Astrocyte of the hippocampus (primary cell): ENCODE data around the gene CRTC2.
"Not testable (repeated sequence)": the region's sequence is repeated elsewhere in the genome, so short reads cannot be mapped to it uniquely, and the experiment has no call there.

Experiments used
- DNase-seq: peaks from one replicate; pipeline ENCODE4 v3.0.0; 2011; ENCODE audit warnings: low read depth, low spot score

The CRTC2 gene

DNA sequence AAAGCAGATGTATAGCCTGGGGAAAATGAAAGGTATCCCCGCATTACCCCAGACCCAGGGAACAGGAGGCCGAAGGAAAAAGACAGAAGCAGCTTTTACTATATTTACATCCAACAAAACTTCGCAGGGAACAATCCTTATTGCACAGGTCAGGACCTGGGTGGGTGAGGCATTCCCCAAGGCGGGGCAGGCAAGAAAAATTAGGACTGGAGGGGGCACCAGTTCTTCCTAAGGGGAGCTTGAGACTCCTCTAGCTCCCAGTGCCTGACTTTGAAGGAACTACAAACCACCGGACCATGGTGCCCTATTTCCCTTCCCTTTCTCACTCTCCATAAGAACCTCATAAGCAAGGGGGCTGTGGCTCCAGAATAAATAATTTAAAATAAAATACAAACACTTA is 29.0 kb downstream of the CRTC2 start:
- DNase-seq = no peak

DNA sequence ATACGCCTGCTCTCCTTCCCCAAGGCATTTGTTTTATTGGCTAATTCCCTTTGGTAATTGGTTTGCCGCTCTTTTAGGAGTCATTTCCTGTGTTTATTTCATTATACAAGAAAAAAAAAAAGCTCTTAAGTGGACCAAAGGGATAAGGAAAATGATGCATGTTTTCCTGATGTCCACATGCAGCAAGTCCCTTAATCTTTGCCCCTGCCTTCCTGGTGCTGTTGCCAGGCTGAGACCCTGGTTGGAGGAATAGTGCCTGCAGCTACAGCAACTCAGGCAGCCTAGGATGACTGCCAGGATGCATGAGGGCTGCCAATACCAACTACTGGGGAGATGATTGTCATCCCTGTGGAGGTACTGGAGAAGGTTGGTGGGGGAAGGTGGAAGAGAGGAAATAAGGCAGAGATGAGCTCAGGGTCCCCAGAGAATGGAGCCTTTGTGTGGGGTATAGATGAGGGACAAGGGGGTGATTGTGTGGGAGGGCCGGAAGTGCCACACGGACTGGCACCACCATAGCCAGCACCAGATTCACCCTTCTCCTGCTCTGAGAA is 29.5 kb downstream of the CRTC2 start:
- peak; percentile 38 for DNase-seq

DNA sequence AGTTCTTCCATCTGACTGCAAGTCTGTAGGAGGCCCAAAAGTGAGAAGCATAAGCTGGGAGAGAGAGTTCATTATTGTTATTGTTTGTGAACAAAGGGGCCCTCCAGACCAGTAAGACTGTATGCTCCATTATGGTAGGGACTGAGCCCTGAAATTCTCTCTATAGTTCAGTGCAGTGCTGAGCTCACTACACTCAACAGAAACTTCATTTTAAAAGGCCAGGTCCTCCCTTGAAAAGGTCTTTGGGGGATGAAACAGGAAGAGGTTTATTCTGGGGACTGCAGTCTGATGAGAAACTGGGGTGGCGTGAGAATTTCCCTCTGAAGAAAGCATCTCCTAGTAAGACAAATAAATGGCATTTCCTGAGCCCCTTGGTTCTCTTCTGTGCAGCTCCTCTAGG is 30.2 kb downstream of the CRTC2 start:
- DNase-seq = no peak

DNA sequence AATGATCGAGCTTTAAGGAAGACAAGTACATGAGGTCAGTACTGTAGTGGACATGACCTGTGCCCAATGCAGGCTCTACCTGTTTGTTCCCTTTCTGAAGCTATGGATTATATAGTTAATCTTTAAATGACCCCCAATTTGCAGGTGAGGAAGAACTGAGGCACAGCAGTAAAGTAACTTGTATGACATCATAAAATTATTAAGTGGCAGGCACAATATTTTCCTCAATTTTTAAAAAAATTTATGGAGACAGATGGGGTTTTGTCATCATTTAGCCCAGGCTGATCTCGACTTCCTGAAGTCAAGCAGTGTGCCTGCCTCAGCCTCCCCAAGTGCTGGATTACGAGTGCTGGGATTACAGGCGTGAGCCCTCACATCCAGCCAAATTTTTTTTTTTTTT is 32.0 kb downstream of the CRTC2 start:
- DNase-seq = no peak

DNA sequence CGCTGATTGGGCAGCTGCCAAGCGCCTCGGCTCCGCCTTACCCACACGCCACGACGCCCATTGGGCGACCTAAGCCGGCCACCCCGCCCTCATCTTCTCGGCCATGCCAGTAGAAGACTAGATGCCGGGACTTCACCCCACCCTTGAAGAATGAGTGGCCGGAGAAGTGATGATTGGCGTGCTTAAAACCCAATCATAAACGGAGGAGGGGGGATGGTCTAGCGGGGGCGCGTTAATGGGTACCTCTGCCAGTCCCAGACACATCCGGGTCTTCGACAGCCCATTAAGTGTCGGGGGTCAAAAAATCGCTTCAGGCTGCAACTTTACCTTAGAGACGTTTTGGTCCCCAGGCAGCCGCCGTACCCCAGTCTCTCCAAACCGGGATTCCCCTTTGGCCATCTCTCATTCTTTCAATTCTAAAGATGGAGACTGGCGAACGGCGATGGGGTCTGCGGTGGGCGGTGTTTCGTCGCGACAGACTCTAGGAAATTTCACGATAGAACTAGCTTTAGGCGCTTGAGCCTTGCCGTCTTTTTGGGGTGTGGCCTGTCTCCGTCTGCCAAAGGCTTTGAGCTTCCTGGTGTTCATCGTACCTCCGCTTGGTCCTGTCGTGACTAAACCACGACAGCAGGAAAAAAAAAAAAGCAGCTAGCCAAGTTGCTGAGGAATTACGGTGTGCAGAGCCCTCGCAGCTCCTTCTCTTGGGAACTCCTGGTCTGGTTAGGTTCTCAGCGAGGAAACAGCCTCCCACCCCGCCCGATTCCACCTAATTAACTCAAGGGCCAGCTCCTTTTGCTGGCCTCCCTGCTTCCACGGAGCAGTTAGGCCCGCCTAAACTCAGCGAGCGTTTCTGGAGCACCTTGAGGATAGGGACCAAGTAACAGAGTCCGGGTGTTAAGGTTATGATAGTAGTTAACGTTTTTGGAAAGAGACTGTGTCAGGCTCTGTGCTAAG is 35.2 kb downstream of the CRTC2 start, which contains the start of gene GATAD2B:
Gene GATAD2B (minus strand): TSS at position 1 of the 954 bp plus-strand sequence. CDS start 94,625 bp downstream, outside the sequence.
- peak; percentile 100 for DNase-seq

DNA sequence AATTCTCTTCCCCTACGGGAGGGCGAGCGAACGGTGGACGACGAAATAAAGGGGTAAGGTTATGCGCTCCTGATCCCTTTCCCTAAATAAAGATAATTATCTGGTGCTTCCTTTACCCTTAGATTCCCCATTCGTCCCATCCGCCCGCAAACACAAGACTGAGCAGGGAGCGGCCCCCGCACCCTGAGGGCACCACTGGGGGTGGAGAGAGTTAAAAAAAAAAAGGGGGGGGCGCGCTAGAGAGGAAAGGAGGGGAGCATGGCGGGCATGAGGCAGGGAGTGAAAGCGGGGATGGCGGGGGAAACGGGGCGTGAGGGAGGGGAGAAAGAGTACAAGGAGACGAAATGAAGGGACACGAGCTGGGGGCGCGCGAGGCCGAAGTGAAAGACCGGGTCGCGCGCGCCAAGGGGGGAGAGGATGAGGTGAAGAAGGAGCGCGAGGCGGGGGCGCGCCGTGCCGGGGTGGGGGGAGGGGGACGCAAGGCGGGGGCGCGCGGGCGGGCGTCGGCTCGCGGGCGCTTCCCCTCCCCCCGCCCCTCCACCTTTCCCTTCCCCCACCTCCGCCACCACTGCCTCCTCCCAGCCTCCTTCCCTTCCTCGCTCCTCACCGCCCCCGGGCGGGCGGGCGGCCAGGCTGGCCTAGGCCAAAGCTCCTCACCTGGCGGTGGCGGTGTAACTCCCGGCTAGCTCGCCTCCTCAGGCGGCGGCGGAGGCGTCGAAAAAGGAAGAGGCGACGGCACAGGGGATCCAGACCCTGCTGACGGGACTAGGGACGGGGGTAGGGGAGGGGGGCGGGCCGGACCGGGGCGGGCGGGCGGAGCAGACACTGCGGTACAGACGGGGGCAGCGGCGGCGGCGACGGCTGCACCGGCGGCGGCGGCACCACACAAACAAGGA is 36.1 kb downstream of the CRTC2 start:
- DNase-seq = no peak

DNA sequence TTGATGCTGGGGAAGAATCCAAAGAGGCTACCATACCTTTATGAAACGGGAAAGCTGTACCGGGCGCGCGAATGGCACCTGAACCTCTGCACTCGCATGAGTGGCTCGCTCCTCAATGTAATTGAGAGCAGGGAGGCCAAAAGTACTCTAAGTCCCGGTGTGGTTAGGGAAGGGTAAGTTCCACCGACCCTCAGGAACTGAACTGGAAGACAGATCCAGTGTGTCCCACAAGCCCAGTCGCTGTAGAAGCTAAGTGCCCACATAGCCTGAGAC is 36.7 kb downstream of the CRTC2 start:
- DNase-seq = peak; percentile 46

DNA sequence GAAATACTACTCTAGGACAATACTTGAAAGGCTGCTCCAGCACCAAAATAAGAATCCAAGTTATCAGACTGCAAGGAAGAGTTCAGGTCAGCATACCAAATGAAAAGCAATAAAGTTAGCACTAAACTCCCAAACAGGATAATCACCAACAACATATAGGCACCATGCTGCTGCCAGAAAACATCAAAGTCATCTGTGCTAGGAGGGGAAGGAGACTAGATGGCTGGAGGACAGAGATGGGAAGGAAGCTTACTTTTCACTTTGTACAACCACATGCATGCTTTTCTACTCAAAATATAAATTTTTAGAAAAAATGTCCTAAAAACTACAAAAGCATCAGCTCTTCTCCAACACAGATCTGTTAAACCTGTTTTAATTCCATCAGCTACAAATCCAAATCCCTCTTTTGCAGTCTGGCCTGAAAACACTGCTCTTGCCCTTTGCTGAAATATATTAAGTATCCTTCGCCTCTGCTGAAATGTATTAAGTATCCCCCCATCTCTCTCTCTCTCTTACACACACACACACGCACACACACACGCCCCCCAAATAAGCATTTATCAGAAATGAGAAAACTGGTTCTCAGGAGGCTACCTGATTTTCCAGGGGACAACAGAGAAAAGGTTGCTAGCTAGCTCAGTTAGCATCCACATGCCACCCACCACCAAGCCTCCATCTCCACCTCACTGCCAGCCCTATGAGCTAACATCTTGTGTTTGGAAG is 37.2 kb downstream of the CRTC2 start:
- no peak for DNase-seq

DNA sequence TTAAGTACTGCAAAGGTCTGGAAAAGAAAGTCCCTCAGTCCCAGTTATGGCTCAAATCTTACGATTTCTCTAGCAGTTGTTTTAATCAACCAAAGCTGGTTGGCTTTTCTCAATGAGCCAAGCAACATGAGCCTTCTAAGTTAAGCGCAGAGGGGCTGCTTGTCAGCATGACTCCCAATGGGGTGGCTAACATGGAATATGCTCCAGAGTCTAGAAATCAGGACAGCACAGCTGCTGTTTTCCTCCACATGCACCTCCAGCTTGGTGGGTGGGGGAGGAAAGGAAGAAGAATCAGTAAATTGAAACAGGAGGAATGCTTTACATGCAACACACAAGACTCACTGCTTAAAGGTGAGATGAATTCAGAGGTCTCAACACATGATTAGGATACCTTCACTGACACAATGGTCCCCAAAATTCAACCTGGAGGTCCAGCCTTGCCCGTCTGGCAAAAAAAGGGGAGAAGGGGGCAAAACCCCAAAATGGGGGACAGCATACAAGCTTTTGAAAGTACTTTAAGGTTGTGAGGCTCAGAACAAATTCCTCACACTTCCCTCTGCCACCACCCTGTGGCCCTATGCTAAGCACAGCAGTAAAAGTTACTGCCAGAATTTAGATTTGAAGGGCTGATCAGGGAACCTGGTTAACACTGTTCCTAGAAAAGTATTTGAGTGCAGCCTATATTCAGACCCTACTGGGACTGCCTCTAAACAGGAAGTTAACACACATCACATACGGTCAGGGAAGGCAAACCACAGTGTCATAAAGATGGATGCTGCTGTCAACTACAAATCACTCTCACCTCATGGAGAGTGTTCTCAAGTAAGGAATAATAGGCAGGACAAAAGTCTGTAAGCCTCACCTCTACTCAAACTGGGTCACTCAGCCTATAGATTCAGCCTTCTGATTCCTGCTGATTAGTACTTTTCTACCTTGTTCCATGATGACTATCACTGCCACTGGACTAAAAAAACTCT is 38.2 kb downstream of the CRTC2 start:
- DNase-seq = peak; percentile 41

DNA sequence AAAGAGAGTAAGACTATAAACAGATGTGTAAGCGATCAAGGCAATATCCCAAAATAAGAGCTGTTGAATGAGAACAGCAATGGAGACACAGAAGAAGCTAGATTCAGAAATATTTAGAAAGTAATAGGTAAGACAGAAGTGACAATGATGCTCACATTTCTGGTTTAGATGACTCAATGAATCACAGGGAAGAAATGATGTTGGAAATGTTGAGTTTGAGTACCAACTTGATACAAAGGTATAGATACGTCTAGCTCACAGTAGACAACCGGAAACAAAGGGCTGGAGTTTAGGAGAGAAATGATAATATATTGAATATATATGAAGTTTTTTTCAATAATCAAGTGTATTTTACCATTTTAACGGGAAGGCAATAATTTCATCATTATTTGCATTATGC is 42.1 kb downstream of the CRTC2 start:
- no peak for DNase-seq

DNA sequence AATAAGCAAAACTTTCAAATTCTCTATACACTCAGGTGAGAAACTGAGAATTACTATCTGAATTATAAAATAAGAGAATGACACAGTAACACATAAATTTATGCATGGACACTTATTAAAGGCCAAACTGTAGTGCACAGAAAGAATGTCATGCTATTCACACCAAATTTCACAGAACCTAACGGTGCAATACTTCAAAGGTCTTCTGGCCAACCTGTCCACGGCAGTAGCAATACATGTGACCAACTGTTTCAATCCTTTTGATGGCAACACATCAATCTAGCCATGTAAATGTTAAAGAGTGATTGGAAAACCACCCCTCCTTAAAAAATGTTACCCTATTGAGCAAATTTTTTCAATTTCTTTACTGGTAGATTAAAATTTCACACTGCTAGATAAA is 46.1 kb downstream of the CRTC2 start:
- DNase-seq = no peak

DNA sequence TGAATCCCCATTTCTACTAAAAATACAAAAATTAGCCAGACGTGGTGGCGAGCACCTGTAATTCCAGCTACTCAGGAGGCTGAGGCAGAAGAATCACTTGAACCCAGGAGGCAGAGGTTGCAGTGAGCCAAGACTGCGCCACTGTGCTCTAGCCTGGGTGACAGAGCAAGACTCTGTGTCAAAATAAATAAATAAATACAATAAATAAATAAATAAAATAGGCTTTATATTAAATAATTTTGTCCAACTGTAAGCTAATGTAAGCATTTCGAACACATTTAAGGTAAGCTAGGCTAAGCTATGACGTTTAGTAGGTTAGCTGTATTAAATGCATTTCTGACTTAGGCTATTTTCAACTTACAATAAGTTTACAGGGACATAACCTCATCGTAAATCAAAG is 47.9 kb downstream of the CRTC2 start:
- not testable (repeated sequence) for DNase-seq

DNA sequence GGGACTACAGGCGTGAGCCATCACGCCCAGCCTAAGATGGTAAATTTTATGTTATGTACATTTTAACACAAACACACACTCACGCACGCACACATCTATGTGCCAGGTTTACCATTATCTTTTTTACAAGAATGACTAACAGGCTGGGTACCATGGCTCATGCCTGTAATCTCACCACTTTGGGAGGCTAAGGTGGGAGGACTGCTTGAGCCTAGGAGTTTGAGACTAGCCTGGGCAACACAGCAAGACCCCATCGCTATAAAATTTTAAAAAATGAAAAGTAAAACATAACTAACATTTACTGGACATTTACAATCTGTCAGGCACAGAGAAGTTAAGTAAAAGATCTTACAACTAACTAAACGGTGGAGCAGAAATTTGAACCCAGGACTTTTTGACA is 50.3 kb downstream of the CRTC2 start:
- DNase-seq = no peak

DNA sequence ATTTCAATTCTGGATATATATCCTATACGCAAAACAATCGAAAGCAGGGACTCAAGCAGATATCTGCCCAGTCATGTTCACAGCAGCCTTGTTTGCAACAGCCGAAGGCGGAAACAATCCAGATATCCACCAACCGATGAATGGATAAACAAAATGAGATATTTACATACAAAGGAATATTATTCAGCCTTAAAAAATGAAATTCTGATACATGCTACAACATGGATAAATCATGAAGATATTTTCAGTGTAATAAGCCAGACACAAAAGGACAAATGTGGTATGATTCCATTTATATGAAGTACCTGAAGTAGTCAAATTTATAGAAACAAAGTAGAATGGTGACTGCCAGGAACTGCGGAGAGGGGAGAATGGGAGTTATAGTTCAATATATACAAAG is 51.3 kb downstream of the CRTC2 start:
- no peak for DNase-seq

DNA sequence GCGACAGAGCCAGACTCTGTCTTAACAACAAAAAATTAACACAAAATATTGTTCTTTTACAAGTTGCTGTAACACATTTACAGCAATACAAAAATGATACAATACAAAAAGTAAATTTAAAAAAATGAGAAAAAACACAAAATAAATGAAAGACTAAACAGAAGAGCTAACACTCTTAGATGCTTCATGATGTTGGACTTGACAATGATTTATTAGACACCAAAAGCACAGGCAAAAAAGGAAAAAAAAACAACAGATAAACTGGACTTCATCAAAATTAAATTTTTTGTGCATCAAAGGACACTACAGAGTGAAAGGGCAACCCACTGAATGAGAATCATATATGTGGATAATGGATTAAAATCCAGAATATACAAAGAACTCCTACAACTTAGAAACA is 52.0 kb downstream of the CRTC2 start:
- no peak for DNase-seq

DNA sequence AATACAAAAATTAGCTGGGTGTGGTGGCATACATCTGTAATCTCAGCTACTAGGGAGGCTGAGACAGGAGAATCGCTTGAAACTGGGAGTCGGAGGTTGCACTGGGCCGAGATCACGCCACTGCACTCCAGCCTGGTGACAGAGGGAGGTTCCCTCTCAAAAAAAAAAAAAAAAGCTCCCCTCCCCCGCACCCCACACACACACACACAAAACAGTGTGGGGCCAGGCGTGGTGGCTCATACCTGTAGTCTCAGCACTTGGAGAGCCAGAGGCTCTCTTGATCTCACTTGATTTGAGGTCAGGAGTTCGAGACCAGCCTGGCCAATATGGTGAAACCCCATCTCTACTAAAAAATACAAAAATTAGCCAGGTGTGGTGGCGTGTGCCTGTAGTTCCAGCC is 52.5 kb downstream of the CRTC2 start:
- not testable (repeated sequence) for DNase-seq

DNA sequence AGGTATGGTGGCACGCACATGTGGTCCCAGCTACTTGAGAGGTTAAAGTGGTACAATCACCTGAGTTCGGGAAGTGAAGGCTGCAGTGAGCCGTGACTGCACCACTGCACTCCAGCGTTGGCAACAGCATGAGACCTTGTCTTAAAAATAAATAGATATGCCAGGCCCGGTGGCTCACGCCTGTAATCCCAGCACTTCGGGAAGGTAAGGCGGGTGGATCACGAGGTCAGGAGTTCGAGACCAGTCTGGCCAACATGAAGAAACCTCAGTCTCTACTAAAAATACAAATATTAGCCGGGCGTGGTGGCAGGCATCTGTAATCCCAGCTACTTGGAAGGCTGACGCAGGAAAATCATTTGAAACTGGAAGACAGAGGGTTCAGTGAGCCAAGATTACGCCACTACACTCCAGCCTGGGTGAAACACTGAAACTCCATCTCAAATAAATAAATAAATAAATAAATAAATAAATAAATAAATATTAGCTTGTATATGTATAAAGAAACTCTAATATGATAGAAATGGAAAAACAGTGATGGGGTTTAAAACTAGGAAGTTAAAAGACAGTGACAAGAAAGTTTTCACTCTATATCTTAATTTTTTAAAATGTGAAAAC is 54.5 kb downstream of the CRTC2 start:
- DNase-seq = no peak

DNA sequence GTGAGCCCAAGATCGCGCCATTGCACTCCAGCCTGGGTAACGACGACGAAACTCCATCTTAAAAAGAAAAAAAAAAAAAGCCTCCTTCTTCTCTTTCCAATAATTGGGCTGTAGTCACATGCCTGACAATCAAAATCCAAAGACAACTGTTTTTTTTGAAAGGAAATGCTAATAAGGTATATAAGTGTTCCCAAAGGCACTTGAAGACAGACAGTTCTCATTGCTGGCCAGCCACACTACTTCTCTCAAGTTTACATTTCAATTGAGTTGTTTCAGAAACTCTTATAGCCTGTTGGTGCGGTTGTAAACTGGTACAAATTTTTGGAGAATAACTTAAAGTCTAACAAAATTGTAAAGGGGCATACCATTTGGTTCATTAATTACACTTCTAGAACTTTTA is 58.9 kb downstream of the CRTC2 start:
- DNase-seq = no peak
